Stimulated activated CD8-positive, alpha-beta memory T cell treated with anti-CD3 and anti-CD28 coated beads, Interleukin-15, amount 100 ng/mL, for 48 hours (primary cell): ENCODE results near the gene CACNB1.

Experiments
- DNase-seq, 2 donors: peaks; one replicate each; pipeline ENCODE4 v3.0.0-alpha.2; 2020; ENCODE audit warnings: low read depth in 2 of 2

CACNB1 gene

DNA sequence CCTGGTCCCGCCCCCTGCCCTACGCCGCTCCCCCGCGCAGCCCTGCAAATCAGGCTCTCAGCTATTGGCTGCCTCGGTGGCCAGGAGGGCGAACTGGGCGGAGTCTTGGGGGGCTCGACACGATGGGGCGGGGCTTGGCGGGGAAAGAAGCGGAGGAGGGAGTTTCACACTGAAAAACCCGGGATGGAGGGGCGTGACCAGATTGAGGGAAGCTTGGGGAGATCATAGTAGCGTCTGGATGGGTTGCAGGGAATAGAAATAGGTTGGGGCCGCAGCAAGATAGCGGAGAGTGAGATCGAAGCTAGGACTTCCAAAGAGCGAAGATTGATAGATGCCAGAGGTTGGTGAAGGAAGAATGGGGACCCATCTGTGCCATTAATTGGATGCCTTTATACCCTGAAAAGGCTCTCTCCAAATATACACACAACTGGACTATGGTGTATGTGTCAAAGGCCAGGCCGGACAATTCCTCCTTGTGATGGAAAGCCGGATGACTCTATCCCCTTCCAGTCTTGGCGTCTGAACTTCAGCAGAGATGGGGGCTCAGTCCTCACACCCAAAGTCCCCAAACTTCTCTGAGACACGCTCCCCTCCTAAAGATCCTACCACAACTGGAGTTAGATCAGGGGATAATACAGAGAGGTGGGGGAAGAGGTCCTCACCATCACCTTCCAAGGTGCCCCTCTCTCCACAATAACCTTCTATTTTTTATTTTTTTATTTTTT is 28.7 kb upstream of the CACNB1 start:
- DNase-seq = peak; percentile 49 to 50

DNA sequence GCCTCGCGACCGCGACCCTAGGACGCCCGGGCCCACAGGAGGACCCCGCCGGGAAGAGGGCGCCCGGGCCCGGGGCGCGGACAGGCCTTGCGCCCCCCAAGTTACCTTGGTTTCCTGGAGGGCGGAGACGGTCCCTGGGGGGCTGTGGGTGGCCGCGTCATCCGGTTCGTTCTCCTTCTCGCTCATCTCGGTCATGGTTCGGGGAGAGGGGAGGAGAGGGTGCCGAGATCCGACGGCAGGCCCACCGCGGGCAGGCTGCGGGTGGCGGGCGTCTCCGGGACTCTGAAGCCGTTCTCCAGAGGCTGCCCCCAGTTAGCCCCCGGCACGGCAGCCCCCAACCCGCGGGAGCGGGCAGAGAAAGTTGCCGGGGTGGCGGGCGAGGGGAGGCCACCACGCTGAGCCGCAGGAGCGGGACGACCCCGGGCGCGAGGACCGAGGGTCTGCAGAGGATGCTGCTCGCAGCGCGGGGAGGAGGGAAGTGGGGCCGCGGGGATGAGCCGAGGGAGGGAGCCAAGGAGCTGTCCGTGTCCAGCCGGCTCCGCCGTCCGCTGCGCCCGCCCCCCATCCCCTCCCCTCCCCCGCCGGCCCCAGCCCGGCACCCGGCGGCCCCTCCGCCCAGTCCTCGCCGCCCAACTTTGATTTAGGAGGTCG is 28.0 kb upstream of the CACNB1 start, which contains the start of gene STAC2:
Gene STAC2 (minus strand): TSS at position 638 of the 651 bp plus-strand sequence. CDS start 443 bp downstream, at position 195.
- no peak for DNase-seq

- DNase-seq = no peak
Measured at GRCh38 chr17:39224778-39225307, 27.4 kb upstream of the CACNB1 start.

- DNase-seq = no peak
Measured at GRCh38 chr17:39223907-39224777, 26.7 kb upstream of the CACNB1 start.

DNA sequence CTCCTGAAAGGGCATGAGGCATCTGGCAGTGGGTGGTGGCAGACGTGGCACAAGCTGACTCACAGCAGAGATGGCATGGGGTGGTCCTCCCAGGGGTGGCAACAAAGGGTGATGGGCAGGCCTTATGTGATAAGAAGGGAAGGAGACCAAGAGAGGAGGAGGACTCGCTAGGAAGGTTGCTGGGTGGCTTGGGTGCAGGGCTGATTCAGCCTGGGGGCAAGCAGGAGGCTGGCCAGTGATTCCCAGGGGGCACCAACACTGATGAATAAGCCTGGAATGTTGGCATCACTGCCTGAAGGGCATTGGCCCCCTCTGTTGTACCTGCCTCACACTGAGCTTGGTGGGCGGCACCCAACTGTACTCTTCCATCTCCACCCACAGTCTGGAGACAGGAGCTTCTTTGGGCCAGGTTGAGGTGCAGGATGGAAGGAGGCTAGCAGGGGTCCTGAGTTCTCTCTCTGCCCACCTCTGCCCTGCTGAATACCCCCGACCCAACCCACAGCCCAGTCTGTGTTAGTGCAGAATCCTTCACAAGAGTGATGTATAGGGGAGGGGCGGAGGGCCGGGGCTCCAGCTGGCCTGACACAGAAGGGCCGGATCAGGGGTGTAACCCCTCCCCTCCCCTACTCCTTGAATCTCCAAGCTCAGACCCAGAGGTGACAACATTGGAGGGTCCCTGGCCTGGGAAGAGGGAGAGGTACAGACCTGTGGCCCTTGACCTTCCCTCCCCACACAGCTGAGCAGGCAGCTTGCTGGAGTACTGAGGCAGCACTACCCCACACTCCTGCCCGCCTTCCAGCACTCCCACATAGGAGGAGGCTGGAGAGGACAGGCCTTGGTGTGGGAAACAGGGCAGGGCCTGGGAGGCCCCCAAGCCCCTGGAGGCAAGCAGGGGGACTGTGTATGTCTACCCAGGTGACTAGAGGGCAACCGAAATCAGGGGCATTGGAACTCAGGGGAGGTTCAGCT is 25.7 kb upstream of the CACNB1 start:
- DNase-seq = no peak

DNA sequence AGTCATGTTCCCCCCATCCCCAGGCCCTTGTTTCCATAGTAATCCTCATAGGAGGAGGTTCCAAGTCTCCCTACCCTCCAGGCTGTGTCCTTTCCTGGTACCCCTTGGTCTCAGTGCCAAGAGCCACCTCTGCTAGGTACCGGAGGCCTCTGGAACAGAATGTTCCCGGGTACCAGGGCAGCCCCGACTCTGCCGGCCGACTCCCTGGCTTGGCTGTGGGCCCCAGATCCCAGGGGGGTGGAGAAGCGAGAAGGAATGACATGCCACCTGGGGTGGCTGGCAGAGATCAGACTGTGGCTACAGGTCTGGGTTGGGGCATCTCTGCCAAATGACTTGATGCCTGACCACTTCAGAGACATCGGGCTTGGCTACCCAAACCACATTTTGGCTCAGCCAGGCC is 24.7 kb upstream of the CACNB1 start:
- DNase-seq = no peak

DNA sequence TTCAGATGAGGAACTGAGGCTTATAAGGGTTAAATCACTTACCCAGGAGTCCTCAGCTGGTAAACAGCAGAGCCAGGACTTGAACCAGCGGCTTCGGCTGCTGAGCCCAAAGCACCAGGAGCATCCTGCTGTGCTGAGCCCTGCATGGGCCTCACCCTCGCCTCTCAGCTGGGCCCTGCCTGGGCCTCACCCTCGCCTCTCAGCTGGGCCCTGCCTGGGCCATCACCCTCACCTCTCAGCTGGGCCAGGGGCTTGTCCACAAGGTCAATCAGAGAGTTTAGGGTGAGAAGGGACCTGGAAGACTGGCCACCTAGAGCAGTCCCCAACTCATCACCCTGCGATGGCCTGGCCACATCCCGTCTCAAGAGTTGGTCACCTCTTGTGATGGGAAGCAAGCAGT is 24.1 kb upstream of the CACNB1 start:
- DNase-seq = no peak

GRCh38 chr17:39219647-39220154 is 22.2 kb upstream of the CACNB1 start:
- DNase-seq = no peak

DNA sequence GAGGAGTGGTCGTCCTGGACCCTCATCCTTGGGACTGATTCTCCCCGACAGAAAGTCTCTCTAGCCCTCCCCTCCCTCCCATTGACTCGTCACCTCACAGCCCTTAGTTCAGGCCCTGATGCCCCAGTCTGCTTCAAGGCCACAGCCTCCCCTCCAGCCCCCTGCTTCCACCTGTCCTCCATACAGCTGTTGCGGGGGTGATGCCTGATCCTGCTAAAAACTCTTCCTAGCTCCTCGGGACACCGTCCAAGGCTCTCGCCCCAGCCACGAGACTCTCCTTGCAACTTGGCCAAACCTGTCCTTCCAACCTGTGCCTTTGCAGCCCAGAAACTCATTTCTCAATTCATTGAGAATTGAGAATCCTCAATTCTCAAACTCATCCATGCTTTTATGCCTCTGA is 21.4 kb upstream of the CACNB1 start:
- DNase-seq = no peak

DNA sequence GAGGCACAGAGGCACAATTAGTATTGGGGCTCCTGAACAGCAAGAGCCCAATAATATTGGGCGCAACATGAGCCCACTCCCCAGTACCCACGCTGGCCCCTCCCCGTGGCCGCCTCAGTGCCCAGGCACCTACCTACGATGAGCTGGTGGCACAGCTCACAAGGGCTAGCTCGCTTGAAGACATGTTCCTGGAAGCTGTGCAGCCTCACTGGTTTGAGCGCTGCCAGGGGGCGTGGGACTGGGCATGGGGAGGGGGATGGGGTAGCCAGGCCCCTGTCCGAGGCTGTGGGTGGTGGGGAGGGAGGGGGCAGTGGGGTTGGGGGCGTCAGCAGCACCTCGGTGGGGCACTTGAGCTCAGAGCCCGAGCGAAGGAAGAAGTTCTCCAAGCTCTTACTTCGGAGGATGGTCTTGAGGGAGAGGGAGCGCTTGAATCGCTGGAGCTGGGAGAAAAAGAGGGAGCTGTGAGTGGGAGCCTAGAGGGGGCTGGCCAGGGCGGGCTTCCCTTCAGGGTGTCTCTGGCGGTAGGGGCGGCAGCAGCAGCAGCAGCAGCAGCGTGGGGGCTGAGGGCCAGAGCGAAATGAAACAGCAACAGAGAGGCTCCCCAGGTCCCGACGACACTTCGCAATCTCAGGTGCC is 20.4 kb upstream of the CACNB1 start:
- DNase-seq = no peak

- no peak for DNase-seq
Measured at GRCh38 chr17:39213852-39214251, 16.4 kb upstream of the CACNB1 start.

DNA sequence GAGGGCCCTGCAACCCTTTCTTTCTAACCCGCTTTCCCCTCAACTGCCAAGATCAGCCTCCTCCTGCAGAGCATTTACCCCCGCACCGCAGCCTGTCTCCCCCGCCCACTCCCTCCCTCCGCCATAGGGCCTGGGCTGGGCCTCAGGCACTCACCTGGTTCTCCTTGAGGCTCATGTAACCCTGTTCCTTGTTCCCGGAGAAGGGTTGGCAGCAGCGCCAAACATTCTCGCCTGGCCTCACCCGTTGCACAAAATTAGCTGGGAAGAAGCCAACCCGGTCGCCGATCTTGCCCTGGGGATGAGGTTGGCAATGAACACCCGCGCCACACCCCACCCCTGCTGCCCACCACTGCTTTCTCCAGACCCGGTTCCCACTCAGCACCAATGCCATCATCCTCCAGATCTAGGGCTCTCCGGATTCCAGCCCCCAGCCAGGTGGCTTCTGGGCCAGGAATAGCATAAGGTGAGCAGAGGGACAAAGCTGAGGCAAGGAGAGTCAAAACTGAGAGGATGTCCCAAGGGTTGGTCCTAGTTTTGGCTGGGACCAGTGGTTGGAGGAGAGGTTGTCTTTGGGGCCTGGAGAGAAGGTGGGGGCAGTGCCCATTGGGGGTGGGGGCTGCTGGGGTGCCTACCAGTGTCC is 15.5 kb upstream of the CACNB1 start:
- DNase-seq = no peak

- no peak for DNase-seq
Measured at GRCh38 chr17:39212195-39212810, 14.8 kb upstream of the CACNB1 start.

GRCh38 chr17:39210093-39210434 is 12.6 kb upstream of the CACNB1 start:
- no peak for DNase-seq

DNA sequence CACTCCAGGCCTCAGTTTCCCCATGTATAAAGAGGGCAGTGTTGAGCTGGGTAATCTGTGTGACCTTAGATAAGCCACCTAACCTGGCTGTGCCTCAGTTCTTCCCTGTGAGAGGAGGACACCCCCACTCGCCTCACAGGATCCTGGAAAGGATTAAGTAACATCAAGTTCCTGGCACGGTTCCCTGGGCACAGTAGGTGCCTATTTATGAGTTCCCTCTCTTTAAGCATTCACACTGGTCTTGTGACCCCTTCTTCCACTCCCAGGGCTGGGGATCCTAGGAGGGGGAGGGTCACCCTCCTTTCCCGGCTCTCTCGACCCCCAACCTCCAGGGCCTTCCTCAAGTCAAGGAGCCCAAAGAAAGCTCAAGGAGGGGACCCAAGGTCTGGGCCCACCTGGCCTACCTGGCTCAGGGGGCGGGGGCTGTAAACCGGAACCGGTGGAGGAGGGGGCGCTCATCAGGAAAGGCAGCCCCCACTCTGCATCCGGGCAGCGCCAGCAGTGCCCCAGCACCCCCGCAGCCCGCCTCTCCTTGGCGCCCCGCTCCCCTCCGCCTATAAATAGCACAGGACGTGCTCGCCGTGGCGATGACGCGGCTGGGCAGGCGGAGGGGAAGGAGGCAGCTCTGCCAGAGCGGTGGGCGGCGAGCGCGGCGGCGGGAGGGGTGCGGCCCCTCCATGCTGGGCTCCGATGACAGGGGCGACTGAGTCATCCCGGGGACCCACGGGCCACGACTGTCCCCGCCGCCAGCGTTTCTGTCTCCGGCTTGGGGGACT is 12.0 kb upstream of the CACNB1 start:
- DNase-seq = peak; percentile 70 to 74

GRCh38 chr17:39208893-39209292 is 11.4 kb upstream of the CACNB1 start:
- DNase-seq = no peak

DNA sequence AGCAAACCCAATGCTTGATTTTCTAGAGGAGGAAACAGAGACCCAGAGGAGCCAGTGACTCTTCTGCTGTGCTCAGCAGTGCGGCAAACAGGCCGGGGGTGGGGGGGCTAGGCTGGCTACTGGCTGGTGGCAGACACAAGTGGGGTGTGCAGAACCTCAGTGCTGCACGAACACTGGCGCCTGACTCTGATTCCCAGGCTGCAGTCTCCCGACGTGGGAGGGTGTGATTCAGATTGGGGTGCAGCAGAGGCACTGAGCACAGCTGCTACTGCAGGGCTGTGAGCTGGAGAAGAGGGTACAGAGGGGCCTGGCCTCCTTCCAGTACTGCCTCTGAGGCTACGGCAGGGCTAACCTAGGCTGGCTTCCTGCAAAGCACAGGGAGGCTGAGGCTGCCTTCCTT is 10.7 kb upstream of the CACNB1 start:
- DNase-seq = no peak

GRCh38 chr17:39205112-39205526 is 7.7 kb upstream of the CACNB1 start:
- no peak for DNase-seq

DNA sequence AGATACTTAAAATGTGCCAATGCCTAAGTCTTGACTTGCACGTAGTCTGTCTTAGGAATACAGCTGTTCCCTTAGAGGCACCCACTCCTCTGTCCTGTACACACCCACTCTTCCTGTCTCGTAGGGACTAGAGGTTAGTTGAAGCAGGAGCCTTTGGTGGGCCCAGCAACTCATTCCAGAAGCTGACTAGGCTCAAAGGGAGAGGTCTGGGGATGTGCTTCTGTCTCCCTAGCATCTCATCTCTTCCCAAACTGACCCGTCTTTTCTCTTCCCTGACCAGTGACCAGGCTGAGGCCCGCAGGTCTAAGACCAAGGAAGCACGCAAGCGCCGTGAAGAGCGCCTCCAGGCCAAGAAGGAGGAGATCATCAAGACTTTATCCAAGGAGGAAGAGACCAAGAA is 6.8 kb upstream of the CACNB1 start:
- DNase-seq = no peak
